Epithelial cell of proximal tubule (primary cell): Measurements from ENCODE around the gene EHMT2. TPM values are rescaled to one million over a fixed set of nuclear protein-coding genes. Genes with fewer than 3 reads are reported as not detected.
"Not testable (repeated sequence)": the region's sequence is repeated elsewhere in the genome, so short reads cannot be mapped to it uniquely, and the experiment has no call there.

ENCODE experiments used
- DNase-seq: peaks from one replicate; pipeline ENCODE4 v3.0.0-alpha.2; 2011; ENCODE audit warnings: low read depth
- H3K4me3 ChIP-seq: 2 replicates; pipeline ENCODE4 v1.5.1; 2011; ENCODE audit warnings: low read depth, mild to moderate bottlenecking, low read length
- CTCF ChIP-seq: conservative IDR thresholded peaks from 2 replicates; pipeline ENCODE4 v1.5.1; 2012; ENCODE audit warnings: low read depth, mild to moderate bottlenecking, low read length
- total RNA-seq: library from RNA; depleted of rRNA; stranded (reverse); fragments of >200 nt; gene quantifications from 2 replicates; pipeline ENCODE4 v1.2.3, GENCODE V29; 2015

The EHMT2 gene
- total RNA-seq, 1 donor from 2014 or later = 44.0 TPM

- DNase-seq = peak; percentile 99
- peak overlapping the region; percentile 28 for H3K4me3 ChIP-seq
- TF ChIP-seq CTCF = no peak
Observed at GRCh38 chr6:31851485-31851832, 46.0 kb downstream of the EHMT2 start.

GRCh38 chr6:31850765-31851484 lies 46.6 kb downstream of the EHMT2 start:
- DNase-seq = no peak
- H3K4me3 ChIP-seq = peak overlapping the region; percentile 28
- no peak for TF ChIP-seq CTCF

- no peak for TF ChIP-seq CTCF
- no peak overlapping the region for H3K4me3 ChIP-seq
- no peak for DNase-seq
Observed at GRCh38 chr6:31847276-31847978, 50.1 kb downstream of the EHMT2 start.

GRCh38 chr6:31844507-31844906 lies 53.0 kb downstream of the EHMT2 start:
- no peak for DNase-seq
- no peak overlapping the region for H3K4me3 ChIP-seq
- TF ChIP-seq CTCF = no peak

GRCh38 chr6:31842053-31842452 lies 55.4 kb downstream of the EHMT2 start:
- DNase-seq = no peak
- H3K4me3 ChIP-seq = no peak overlapping the region
- no peak for TF ChIP-seq CTCF

- not testable (repeated sequence) for DNase-seq, H3K4me3 ChIP-seq
Observed at GRCh38 chr6:31839779-31840126, 57.7 kb downstream of the EHMT2 start.

- no peak for DNase-seq
- TF ChIP-seq CTCF = no peak
- peak overlapping the region; percentile 88 for H3K4me3 ChIP-seq
Observed at GRCh38 chr6:31838968-31839367, 58.5 kb downstream of the EHMT2 start.

- peak overlapping the region; percentile 88 for H3K4me3 ChIP-seq
- not testable (repeated sequence) for DNase-seq
Observed at GRCh38 chr6:31838114-31838553, 59.4 kb downstream of the EHMT2 start.
